HepG2 (cell line): ENCODE results near the gene BEAN1. TPM values are rescaled to one million over a fixed set of nuclear protein-coding genes. Genes with fewer than 3 reads are reported as not detected.

Experiments used
- CREB1 ChIP-seq, 2 experiments: fragments of 450-650 bp in 1 of 2; IDR thresholded peaks; 2 replicates each; pipeline ENCODE4 v1.6.1; 2016 to 2017; ENCODE audit warnings: control low read depth in 1 of 2, mild to moderate bottlenecking in 1 of 2, missing compliant biosample characterization in 1 of 2, missing genetic modification characterization in 1 of 2
- EEA1 ChIP-seq: sonication (generic); formaldehyde crosslinking; IDR thresholded peaks from 2 replicates; pipeline ENCODE4 v1.5.1; 2020; ENCODE audit warnings: mild to moderate bottlenecking, missing genetic modification reagents, borderline replicate concordance
- FOXJ3 ChIP-seq: sonication (generic); formaldehyde crosslinking; IDR thresholded peaks from 2 replicates; pipeline ENCODE4 v1.4.0; 2020; ENCODE audit warnings: missing genetic modification reagents, mild to moderate bottlenecking, borderline replicate concordance
- KLF11 ChIP-seq: IDR thresholded peaks from 2 replicates; pipeline ENCODE4 v1.6.1; 2016; ENCODE audit warnings: missing compliant biosample characterization
- MXI1 ChIP-seq: IDR thresholded peaks from 3 replicates; pipeline ENCODE4 v1.6.1; 2012; ENCODE audit warnings: low read depth, low read length, inconsistent platforms, borderline replicate concordance
- NFYC ChIP-seq: IDR thresholded peaks from 2 replicates; pipeline ENCODE4 v1.6.1; 2016; ENCODE audit warnings: missing genetic modification reagents, missing compliant biosample characterization
- NR2F6 ChIP-seq, 2 experiments: IDR thresholded peaks; 2 replicates each; pipeline ENCODE4 v1.6.1; 2016; ENCODE audit warnings: antibody characterized with exemption in 1 of 2, mild to moderate bottlenecking in 1 of 2
- POLR2AphosphoS5 ChIP-seq: IDR thresholded peaks from 2 replicates; pipeline ENCODE4 v1.6.1; 2012; ENCODE audit warnings: low read depth, low read length
- SALL1 ChIP-seq: sonication (generic); formaldehyde crosslinking; IDR thresholded peaks from 2 replicates; pipeline ENCODE4 v1.8.0; 2022; ENCODE audit warnings: mild to moderate bottlenecking, missing genetic modification reagents
- SIN3A ChIP-seq: IDR thresholded peaks from 2 replicates; pipeline ENCODE4 v1.6.1; 2011; ENCODE audit warnings: low read depth, mild to moderate bottlenecking, control low read depth, low read length, borderline replicate concordance
- SOX5 ChIP-seq: IDR thresholded peaks from 2 replicates; pipeline ENCODE4 v1.6.1; 2016; ENCODE audit warnings: borderline replicate concordance
- YEATS4 ChIP-seq: sonication (generic); formaldehyde crosslinking; IDR thresholded peaks from 2 replicates; pipeline ENCODE4 v1.4.0; 2020; ENCODE audit warnings: missing genetic modification reagents, borderline replicate concordance
- ZFP62 ChIP-seq: sonication (generic); formaldehyde crosslinking; IDR thresholded peaks from 2 replicates; pipeline ENCODE4 v1.4.0; 2020; ENCODE audit warnings: missing genetic modification reagents
- ZIK1 ChIP-seq: sonication (generic); formaldehyde crosslinking; IDR thresholded peaks from 2 replicates; pipeline ENCODE4 v1.5.0; 2020; ENCODE audit warnings: mild to moderate bottlenecking, low read depth, missing genetic modification reagents, borderline replicate concordance
- ZNF280D ChIP-seq: sonication (generic); formaldehyde crosslinking; IDR thresholded peaks from 2 replicates; pipeline ENCODE4 v1.5.1; 2020; ENCODE audit warnings: mild to moderate bottlenecking, missing genetic modification reagents
- ZNF768 ChIP-seq: sonication (generic); formaldehyde crosslinking; IDR thresholded peaks from 2 replicates; pipeline ENCODE4 v1.4.0; 2020; ENCODE audit warnings: missing genetic modification reagents
- ZNF792 ChIP-seq: IDR thresholded peaks from 2 replicates; pipeline ENCODE4 v1.6.1; 2016
- polyA plus RNA-seq, 8 experiments: library from polyadenylated mRNA; depleted of rRNA in 3 of 8; stranded (reverse) in 7 of 8; unstranded in 1 of 8; fragments of >200 nt; fragmentation: Illumina TruSeq in 4 of 8; extraction: Trizol in 4 of 8; gene quantifications; 2 replicates each; pipeline versions ENCODE4 v1.2.1 to v1.2.3, GENCODE V29; 2011 to 2016; ENCODE audit warnings: low read depth in 4 of 8, missing spikeins in 1 of 8, mixed read lengths in 1 of 8; ENCODE audit not compliant: insufficient read depth in 1 of 8
- total RNA-seq, 5 experiments: library from RNA; depleted of rRNA; stranded (reverse); fragments of >200 nt; fragmentation: Illumina TruSeq; extraction: Trizol; gene quantifications; 2 replicates each; pipeline ENCODE4 v1.2.3, GENCODE V29; 2016; ENCODE audit warnings: low read depth in 1 of 5
- TF ChIP-seq, protein P1 (sequence below): sonication (generic); formaldehyde crosslinking; conservative IDR thresholded peaks from 2 replicates; pipeline ENCODE4 v1.8.0; 2022; ENCODE audit warnings: low read depth, missing genetic modification reagents
- TF ChIP-seq, protein P2 (sequence below): sonication (generic); formaldehyde crosslinking; IDR thresholded peaks from 2 replicates; pipeline ENCODE4 v1.4.0; 2020; ENCODE audit warnings: missing genetic modification reagents

BEAN1 gene
- total and polyA plus RNA-seq, 2 of the 13 experiments (the other 11 are each of a cell fraction or from before 2014, with no cell fraction given) = 0.53 to 1.4 TPM

DNA sequence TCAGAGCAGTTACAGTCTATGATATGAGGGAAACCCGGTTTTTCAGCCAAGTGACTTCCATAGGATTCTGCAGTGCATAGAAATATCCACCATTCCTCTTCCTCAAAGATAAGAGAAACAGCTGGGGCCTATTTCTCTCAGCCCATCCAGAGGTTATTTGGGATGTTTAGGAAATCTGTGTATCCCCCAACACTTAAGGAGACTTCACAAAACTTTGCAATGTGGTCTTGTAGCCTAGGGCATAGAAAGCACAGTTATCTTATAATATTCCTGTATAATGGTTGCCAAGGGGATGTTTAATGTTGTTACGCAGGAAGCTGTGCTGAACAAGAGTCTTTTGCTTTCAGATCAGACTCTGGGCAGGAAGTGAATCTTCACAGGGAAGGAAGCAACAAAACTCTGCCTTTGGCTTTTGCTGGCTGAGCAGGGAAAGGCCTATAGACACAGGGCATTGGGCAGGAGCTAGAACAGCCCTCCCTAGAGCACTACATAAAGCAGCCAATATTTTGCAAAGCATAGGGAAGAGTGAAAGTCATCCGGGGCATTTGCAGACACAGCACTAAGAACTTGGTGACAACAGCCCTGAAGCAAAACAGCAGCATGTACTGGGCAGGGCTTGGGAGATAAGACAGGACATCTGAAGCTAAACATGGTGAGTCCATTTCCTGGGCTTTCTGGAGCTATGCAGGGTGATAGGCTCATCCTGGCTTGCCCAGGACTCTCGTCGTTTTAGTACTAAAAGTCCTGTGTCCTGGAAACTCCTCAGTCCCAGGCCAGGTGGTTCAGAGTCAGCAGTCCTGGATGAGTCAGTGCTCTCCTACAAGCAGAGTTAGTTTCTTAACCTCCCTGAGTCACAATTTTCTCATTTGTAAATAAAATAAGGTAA lies 18.7 kb upstream of the BEAN1 start (continued):
- TF ChIP-seq, protein P1, sequence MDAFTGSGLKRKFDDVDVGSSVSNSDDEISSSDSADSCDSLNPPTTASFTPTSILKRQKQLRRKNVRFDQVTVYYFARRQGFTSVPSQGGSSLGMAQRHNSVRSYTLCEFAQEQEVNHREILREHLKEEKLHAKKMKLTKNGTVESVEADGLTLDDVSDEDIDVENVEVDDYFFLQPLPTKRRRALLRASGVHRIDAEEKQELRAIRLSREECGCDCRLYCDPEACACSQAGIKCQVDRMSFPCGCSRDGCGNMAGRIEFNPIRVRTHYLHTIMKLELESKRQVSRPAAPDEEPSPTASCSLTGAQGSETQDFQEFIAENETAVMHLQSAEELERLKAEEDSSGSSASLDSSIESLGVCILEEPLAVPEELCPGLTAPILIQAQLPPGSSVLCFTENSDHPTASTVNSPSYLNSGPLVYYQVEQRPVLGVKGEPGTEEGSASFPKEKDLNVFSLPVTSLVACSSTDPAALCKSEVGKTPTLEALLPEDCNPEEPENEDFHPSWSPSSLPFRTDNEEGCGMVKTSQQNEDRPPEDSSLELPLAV (CRISPR knock-in tag) = no peak
- TF ChIP-seq NFYC (CRISPR knock-in tag) = peak; percentile 27; the same call in 1 of the 2 replicates
- TF ChIP-seq EEA1 = 0 out of 2 replicates have a peak, but pooled peaks have one; percentile 38
- TF ChIP-seq CREB1 (IDR thresholded peaks at IDR 0.05) = no peak
- peak; percentile 49; the same call in 1 of the 2 replicates for TF ChIP-seq CREB1 (CRISPR knock-in tag; IDR thresholded peaks at IDR 0.05)
- peak; percentile 61 for TF ChIP-seq SALL1
- TF ChIP-seq, protein P2, sequence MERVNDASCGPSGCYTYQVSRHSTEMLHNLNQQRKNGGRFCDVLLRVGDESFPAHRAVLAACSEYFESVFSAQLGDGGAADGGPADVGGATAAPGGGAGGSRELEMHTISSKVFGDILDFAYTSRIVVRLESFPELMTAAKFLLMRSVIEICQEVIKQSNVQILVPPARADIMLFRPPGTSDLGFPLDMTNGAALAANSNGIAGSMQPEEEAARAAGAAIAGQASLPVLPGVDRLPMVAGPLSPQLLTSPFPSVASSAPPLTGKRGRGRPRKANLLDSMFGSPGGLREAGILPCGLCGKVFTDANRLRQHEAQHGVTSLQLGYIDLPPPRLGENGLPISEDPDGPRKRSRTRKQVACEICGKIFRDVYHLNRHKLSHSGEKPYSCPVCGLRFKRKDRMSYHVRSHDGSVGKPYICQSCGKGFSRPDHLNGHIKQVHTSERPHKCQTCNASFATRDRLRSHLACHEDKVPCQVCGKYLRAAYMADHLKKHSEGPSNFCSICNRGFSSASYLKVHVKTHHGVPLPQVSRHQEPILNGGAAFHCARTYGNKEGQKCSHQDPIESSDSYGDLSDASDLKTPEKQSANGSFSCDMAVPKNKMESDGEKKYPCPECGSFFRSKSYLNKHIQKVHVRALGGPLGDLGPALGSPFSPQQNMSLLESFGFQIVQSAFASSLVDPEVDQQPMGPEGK (CRISPR knock-in tag) = no peak
- TF ChIP-seq POLR2AphosphoS5 = peak; percentile 69
- peak; percentile 55; the same call in 1 of the 2 replicates for TF ChIP-seq FOXJ3 (CRISPR knock-in tag)
- TF ChIP-seq ZFP62 (CRISPR knock-in tag) = no peak
- TF ChIP-seq ZNF768 = no peak
- 0 out of 2 replicates have a peak, but pooled peaks have one; percentile 43 for TF ChIP-seq ZIK1
- peak; percentile 57; the same call in 1 of the 2 replicates for TF ChIP-seq YEATS4 (CRISPR knock-in tag)
- peak; percentile 57; the same call in 1 of the 2 replicates for TF ChIP-seq SIN3A
- TF ChIP-seq ZNF280D = no peak
- 0 out of 2 replicates have a peak, but pooled peaks have one; percentile 12 for TF ChIP-seq NR2F6 (IDR thresholded peaks at IDR 0.05)
- TF ChIP-seq NR2F6 (CRISPR knock-in tag; IDR thresholded peaks at IDR 0.05) = 0 out of 2 replicates have a peak, but pooled peaks have one; percentile 33
- TF ChIP-seq ZNF792 = peak; percentile 86; the same call in 1 of the 2 replicates
- TF ChIP-seq KLF11 = peak; percentile 85
- 0 out of 3 replicates have a peak, but pooled peaks have one; percentile 37 for TF ChIP-seq MXI1
- peak; percentile 71; the same call in 1 of the 2 replicates for TF ChIP-seq SOX5 (CRISPR knock-in tag)
